Brain pericyte (primary cell): Measurements from ENCODE around the gene TCIRG1.

Experiments
- DNase-seq: peaks from one replicate; pipeline ENCODE4 v3.0.0-alpha.2; 2012; ENCODE audit warnings: low read depth, low spot score

Gene TCIRG1

GRCh38 chr11:68051191-68052136 lies 12.6 kb downstream of the TCIRG1 start:
- no peak for DNase-seq

- DNase-seq = no peak
Measured at GRCh38 chr11:68052137-68052873, 13.5 kb downstream of the TCIRG1 start.

- DNase-seq = no peak
Measured at GRCh38 chr11:68053117-68053516, 14.3 kb downstream of the TCIRG1 start.

- DNase-seq = no peak
Measured at GRCh38 chr11:68053981-68054812, 15.4 kb downstream of the TCIRG1 start.

GRCh38 chr11:68056317-68057285 lies 17.8 kb downstream of the TCIRG1 start:
- no peak for DNase-seq

GRCh38 chr11:68057807-68058206 lies 19.0 kb downstream of the TCIRG1 start:
- DNase-seq = no peak

- DNase-seq = no peak
Measured at GRCh38 chr11:68061508-68061907, 22.7 kb downstream of the TCIRG1 start.

- DNase-seq = no peak
Measured at GRCh38 chr11:68064926-68065325, 26.1 kb downstream of the TCIRG1 start.

GRCh38 chr11:68065841-68066240 lies 27.0 kb downstream of the TCIRG1 start:
- no peak for DNase-seq

GRCh38 chr11:68066742-68067141 lies 27.9 kb downstream of the TCIRG1 start:
- DNase-seq = peak; percentile 49

- DNase-seq = no peak
Measured at GRCh38 chr11:68067991-68068390, 29.2 kb downstream of the TCIRG1 start.

- DNase-seq = no peak
Measured at GRCh38 chr11:68071281-68072048, 32.6 kb downstream of the TCIRG1 start.

- no peak for DNase-seq
Measured at GRCh38 chr11:68074584-68075352, 35.9 kb downstream of the TCIRG1 start.

- DNase-seq = no peak
Measured at GRCh38 chr11:68076371-68077042, 37.7 kb downstream of the TCIRG1 start.

- no peak for DNase-seq
Measured at GRCh38 chr11:68077617-68078582, 39.1 kb downstream of the TCIRG1 start.

GRCh38 chr11:68080860-68081259 lies 42.0 kb downstream of the TCIRG1 start:
- no peak for DNase-seq

- no peak for DNase-seq
Measured at GRCh38 chr11:68081691-68082090, 42.9 kb downstream of the TCIRG1 start.
